ENCODE results near the gene LRP4.
A peak's percentile ranks its signal among the peaks of the same experiment; 100 is the strongest.

LRP4 gene

GRCh38 chr11:46894961-46895360, 23.4 kb downstream of the LRP4 start:
- no peak for DNase-seq (ENCODE audit: low read depth)

GRCh38 chr11:46894506-46894905, 23.8 kb downstream of the LRP4 start:
- no peak for DNase-seq (ENCODE audit: low read depth)

DNA sequence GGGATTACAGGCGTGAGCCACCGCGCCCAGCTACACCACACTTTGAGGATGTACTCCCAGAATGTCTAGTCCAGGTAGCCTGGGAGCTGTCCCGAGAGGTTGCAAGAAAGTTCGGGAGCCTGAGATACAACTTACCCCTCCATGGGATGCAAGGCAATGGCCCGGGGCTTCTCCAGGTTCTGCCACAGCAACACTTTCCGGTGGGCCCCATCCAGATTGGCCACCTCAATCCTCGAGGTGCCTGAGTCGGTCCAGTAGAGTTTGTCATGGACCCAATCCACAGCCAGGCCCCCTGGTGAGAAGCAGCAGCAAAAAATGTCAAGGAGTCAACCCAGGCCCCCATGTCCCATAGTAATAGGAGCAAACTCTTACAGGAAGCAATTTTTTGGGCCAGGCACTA, 25.5 kb downstream of the LRP4 start:
- DNase-seq (ENCODE audit: low read depth): no peak

GRCh38 chr11:46892109-46892508, 26.2 kb downstream of the LRP4 start:
- no peak for DNase-seq (ENCODE audit: low read depth)

GRCh38 chr11:46890665-46891064, 27.7 kb downstream of the LRP4 start:
- DNase-seq (ENCODE audit: low read depth): no peak

DNA sequence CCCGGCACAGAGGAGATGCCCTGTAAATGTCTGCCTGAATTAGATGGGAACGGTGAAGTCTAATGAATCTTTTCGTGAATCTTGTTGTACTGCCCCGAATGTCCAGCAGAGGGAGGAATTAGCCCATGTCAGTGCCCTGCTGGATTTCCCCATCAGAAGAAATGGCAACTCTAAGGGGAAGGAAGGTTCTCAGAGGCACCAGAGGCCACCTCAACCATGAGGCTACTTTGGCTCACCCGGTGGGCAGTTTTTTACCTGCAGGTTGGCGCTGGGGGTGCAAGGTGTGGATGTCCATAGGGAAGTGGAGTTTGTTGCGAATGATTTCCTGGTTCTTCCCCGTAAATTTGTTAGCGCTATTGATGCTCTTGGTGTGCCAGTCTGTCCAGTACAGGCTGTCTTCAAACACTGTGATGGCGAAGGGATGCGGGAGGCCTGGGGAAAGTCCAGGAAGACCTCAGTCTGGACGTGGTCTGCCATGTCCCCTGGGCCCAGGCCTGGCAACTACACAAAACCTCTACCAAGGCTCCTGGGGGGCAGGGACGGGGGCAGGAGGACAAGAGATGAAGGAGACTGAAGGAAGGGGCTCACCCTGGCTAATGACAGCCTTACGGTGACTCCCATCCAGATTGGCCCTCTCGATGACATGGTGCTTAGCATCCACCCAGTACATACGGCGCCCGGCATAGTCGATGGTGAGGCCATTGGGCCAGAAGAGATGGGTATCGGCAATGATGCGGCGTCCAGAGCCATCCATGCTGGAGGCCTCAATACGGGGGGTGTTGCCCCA, 28.5 kb downstream of the LRP4 start:
- DNase-seq (ENCODE audit: low read depth): peak; percentile 47

DNA sequence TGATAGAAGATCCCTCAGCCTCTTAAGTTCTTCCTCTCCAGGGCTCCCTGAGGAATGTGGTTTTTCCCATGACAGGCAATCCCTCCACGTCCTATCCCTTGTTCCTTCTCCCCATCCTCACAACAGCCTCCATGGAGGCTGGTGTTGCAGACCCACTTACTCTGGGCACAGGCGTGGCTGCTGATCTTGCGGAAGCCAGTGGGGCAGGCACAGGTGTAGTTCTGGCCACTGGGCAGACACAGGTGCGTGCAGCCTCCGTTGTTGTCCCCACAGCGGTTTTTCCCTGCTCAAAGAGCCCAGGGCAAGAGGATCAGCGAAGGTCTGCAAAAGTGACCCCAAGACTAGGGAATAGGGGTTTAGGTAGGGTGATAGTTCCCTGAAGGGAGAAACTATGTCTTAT, 29.1 kb downstream of the LRP4 start:
- DNase-seq (ENCODE audit: low read depth): no peak

- no peak for DNase-seq (ENCODE audit: low read depth)
Observed at GRCh38 chr11:46888636-46889035, 29.7 kb downstream of the LRP4 start.

- DNase-seq (ENCODE audit: low read depth): no peak
Observed at GRCh38 chr11:46886211-46886610, 32.1 kb downstream of the LRP4 start.

- DNase-seq (ENCODE audit: low read depth): no peak
Observed at GRCh38 chr11:46879056-46879585, 39.2 kb downstream of the LRP4 start.

GRCh38 chr11:46877580-46877979, 40.8 kb downstream of the LRP4 start:
- DNase-seq (ENCODE audit: low read depth): no peak

GRCh38 chr11:46876471-46876870, 41.9 kb downstream of the LRP4 start:
- DNase-seq (ENCODE audit: low read depth): no peak

DNA sequence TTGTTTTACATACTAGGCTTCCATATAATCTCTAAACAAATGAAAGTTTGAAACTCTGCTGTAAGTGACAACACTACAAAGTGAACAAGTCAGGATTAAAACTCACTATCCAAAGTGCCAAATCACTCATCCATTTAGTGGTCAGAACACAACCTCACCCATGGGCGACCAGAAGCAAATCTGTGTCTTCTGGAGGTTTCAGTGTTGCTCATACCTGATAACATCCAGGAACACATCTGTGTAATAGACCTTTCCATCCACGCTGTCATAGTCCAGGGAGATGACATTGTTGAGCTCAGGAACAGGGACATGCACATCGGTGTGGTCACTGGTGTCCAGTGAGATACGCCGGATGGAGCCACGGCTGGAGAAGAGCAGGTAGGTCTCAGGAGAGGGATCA, 43.8 kb downstream of the LRP4 start:
- no peak for DNase-seq (ENCODE audit: low read depth)

GRCh38 chr11:46868912-46869311, 49.4 kb downstream of the LRP4 start:
- no peak for DNase-seq (ENCODE audit: low read depth)

- DNase-seq (ENCODE audit: low read depth): peak; percentile 48
Observed at GRCh38 chr11:46865340-46865739, 53.0 kb downstream of the LRP4 start.

GRCh38 chr11:46860218-46860617, 58.1 kb downstream of the LRP4 start:
- no peak for DNase-seq (ENCODE audit: low read depth)

- DNase-seq (ENCODE audit: low read depth): no peak
Observed at GRCh38 chr11:46858920-46859546, 59.3 kb downstream of the LRP4 start.

DNA sequence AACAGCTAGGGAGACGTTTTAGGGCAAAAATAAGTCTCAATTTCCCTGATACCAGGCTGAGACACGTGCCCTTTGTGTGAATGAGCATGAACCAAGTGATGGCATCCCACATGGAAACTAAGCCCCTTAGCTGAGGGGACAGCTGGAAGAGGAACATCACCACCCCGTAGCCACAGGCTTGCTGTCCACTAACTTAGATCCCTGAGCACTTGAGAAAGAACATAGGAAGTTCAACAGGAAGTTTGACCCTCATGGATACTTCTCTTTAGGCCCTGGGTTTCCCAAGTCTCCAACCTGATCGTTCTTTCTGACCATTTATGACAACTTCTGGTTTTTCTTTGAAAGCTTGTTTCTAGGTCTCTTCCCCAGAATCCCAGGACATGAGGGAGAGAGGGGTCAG, 60.7 kb downstream of the LRP4 start:
- no peak for DNase-seq (ENCODE audit: low read depth)

GRCh38 chr11:46856605-46857343, 61.6 kb downstream of the LRP4 start:
- DNase-seq (ENCODE audit: low read depth): no peak

- no peak for DNase-seq (ENCODE audit: low read depth)
Observed at GRCh38 chr11:46855863-46856262, 62.5 kb downstream of the LRP4 start.

DNA sequence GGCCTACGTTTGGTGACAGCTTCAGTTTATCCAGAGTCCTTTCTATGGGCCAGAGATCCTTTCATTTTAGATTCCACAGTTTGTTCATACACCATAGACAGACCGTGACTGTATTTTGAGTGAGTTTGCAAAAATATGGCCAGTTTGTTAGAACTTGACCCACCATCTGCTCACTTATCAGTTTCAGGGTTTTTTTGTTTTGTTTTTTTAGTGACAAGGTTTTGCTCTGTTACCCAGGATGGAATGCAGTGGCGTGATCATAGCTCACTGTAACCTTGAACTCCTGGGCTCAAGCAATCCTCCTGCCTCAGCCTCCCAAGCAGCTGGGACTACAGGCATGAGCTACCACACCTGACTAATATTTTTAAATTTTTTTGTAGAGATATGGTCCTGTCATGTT, 63.2 kb downstream of the LRP4 start:
- no peak for DNase-seq (ENCODE audit: low read depth)

GRCh38 chr11:46850829-46851380, 67.4 kb downstream of the LRP4 start:
- no peak for DNase-seq (ENCODE audit: low read depth)

- DNase-seq (ENCODE audit: low read depth): no peak
Observed at GRCh38 chr11:46849631-46850030, 68.7 kb downstream of the LRP4 start.
